Activated CD4-positive, alpha-beta T cell treated with anti-CD3 and anti-CD28 coated beads, Interleukin-2, amount 50 U/mL, for 4 hours (primary cell): ENCODE data around the gene DTX3L.

ENCODE experiments used
- DNase-seq, 2 experiments: peaks; one replicate each; pipeline ENCODE4 v3.0.0-alpha.2; 2020

DTX3L gene

GRCh38 chr3:122564155-122564912, at the start of gene DTX3L, which contains the start of gene PARP9:
Gene DTX3L (plus strand): TSS chr3:122564338. CDS start chr3:122564427, 89 bp downstream.
Gene PARP9 (minus strand): TSS chr3:122564300. CDS start chr3:122559620, 4,680 bp downstream.
- peak; percentile 86 to 90 for DNase-seq

GRCh38 chr3:122515020-122515468, 49.1 kb upstream of the DTX3L start:
- no peak for DNase-seq

GRCh38 chr3:122515870-122516269, 48.3 kb upstream of the DTX3L start:
- no peak for DNase-seq

GRCh38 chr3:122516846-122517360, 47.2 kb upstream of the DTX3L start:
- no peak for DNase-seq

- no peak for DNase-seq
Measured at GRCh38 chr3:122519693-122520092, 44.4 kb upstream of the DTX3L start.

- DNase-seq: no peak
Measured at GRCh38 chr3:122520861-122521260, 43.3 kb upstream of the DTX3L start.

- no peak for DNase-seq
Measured at GRCh38 chr3:122523317-122523716, 40.8 kb upstream of the DTX3L start.

- no peak for DNase-seq
Measured at GRCh38 chr3:122530164-122530563, 34.0 kb upstream of the DTX3L start.

GRCh38 chr3:122533480-122533879, 30.7 kb upstream of the DTX3L start:
- no peak for DNase-seq

GRCh38 chr3:122533931-122534334, 30.2 kb upstream of the DTX3L start:
- peak in 1 of 2 experiments; percentile 3 for DNase-seq

- DNase-seq: no peak
Measured at GRCh38 chr3:122535964-122536631, 28.0 kb upstream of the DTX3L start.

GRCh38 chr3:122536632-122537001, 27.5 kb upstream of the DTX3L start:
- no peak for DNase-seq

GRCh38 chr3:122538956-122539490, 25.1 kb upstream of the DTX3L start:
- DNase-seq: no peak

- DNase-seq: no peak
Measured at GRCh38 chr3:122546151-122546550, 18.0 kb upstream of the DTX3L start.

GRCh38 chr3:122548076-122548475, 16.1 kb upstream of the DTX3L start:
- no peak for DNase-seq

GRCh38 chr3:122548619-122549018, 15.5 kb upstream of the DTX3L start:
- DNase-seq: no peak

GRCh38 chr3:122553171-122553570, 11.0 kb upstream of the DTX3L start:
- DNase-seq: no peak

GRCh38 chr3:122555275-122556071, 8.7 kb upstream of the DTX3L start:
- DNase-seq: no peak

GRCh38 chr3:122557356-122557755, 6.8 kb upstream of the DTX3L start:
- DNase-seq: no peak

GRCh38 chr3:122558605-122559004, 5.5 kb upstream of the DTX3L start:
- no peak for DNase-seq

GRCh38 chr3:122559906-122560305, 4.2 kb upstream of the DTX3L start:
- DNase-seq: no peak

GRCh38 chr3:122560680-122561079, 3.5 kb upstream of the DTX3L start:
- DNase-seq: peak; percentile 54 to 62
